HL-60/S4 treated with retinoic acid at 250 ng/mL for 4 days and 3 days (cell line): Measurements from ENCODE around the gene SMAD3.

Experiments used
- in situ Hi-C: fragments of 300-500 bp; cut with MboI; formaldehyde crosslinking; loops from 2 replicates; pipeline ENCODE4 v1.7.0; 2022; ENCODE audit warnings: low sequenced_read_pairs

Gene SMAD3

DNA sequence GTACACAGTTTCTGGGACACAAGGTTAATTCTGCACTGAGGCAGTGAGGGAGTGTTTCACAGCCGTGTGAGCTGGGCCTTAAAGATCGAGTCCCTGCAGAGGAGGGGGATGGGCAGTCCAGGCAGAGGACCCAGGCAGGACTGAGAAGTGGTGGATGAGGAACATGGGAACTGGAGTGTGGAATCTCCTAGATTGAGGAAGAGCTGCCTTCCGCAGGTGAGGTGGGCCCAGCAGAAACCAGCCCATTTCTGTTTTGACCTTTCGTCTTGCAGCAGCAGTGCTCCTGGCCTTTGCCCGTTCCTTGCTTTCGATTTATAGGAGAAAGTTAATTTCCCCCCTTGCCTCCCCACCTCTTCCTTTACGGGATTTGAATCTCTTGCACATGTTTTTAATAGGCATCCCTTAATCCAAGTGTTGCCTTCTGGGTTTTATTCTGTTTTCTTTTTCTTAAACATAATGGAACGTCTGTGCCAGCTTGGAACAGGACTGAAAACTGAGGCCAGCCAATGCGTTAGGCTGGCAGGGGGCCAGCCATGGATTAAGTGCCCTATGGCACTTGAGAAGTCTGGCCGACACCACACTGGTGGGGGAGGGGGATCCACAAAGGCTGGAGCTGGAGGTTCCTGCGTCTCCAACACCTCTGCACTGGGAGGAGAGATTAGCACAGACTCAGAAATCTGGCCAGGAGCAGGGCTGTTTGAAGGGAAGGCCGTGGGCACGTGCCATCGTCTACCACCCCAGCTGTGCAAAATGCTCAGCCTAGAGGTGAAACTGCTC lies 111.0 kb downstream of the SMAD3 start:
- in situ Hi-C loops: no loop called here

DNA sequence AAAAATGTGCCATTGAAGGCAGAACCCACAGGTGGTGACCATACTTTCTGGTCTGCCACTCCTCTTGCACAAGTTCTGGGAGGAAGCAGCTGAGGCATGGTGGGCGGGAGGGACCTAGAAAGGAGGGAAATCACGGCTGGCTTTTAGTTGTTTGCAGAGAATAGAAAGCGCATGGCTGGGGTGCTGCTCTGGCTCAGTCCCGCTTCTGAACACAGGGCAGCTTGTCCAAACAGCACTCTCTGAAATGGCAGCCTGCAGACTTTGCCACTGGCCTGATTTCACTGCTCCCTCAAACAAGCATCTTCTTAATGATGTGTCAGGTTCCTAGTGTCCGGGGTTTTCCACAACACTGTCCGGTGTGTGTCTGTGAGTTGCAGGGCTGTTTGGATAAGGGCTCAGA lies 112.3 kb downstream of the SMAD3 start:
- in situ Hi-C loops: no loop called here

DNA sequence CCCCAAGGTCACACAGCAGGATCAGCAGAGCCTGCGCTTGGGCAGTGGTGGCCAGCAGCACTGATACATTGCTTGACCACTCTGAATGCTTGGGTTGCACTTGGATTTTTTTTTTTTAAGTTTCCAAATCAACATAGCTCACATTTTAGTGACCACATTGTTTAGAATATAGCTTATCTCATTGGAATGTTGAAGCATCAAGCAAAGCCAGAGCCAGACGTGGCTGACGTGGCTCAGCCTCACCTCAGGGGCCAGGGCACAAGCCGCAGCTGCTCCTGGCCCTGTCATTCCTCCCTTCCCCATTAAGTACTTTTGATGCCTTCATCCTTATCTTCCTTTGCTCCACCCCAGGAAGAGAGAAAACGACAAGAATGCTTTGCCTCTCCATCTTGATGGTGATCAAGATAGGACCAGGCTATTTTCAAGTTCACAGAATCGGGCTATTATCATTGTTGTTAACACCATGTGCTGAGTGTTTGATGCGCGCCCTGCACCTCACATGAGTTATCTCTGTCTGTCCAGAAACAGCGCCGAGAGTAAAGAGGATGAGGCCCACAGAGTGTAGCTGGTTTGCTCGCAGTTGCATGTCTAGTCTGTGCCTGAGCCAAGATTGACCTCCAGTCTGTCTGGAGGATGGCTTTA lies 113.3 kb downstream of the SMAD3 start:
- in situ Hi-C loops: no loop called here

DNA sequence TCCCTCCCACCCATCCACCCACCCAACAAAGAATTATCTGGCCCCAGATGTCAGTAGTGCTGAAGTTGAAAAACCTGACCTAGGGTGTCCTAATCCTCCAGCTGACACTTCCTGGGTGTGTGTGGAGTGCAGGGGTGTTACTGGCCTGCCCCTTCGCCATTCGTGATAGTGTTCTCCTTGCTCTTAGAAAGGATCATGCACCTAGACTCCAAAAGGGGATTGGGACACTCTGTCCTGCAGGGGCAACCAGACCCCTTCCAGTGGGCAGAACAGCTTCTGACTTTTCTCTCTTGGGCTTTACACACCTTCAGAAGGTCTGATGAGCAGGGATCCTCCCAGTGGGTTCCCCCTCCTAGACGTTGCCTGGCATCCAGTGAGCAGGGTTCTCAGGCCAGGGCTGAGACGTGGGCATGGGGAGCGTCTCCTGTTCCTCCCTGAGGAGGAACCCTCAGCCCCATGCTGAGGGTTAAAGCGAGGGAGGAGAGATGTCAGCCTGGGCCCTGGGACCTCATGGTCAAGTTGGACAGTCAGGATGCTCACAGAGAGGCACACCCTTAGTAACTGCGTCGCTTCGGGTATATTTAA lies 114.1 kb downstream of the SMAD3 start:
- in situ Hi-C loops: no loop called here

DNA sequence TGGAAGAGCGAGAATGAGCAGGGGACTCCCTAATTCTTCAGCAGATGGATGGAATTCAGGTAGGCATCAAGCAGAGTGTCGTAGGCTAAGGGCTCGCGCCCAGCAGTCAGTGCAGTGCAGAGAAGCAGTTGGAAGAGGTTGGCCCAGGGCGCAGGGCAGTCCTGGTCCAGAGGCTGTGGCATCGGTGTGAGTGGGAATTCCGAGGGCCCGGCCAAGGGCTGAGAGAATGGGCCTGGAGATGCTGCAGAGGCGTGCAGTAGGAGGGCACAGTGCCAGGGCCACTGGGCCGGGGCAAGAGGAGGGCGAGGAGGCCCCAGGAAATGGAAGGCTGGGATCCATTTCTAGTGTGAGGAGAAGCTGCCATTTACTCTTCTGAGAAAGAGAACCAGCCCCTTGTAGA lies 114.6 kb downstream of the SMAD3 start:
- in situ Hi-C loops: no loop called here

DNA sequence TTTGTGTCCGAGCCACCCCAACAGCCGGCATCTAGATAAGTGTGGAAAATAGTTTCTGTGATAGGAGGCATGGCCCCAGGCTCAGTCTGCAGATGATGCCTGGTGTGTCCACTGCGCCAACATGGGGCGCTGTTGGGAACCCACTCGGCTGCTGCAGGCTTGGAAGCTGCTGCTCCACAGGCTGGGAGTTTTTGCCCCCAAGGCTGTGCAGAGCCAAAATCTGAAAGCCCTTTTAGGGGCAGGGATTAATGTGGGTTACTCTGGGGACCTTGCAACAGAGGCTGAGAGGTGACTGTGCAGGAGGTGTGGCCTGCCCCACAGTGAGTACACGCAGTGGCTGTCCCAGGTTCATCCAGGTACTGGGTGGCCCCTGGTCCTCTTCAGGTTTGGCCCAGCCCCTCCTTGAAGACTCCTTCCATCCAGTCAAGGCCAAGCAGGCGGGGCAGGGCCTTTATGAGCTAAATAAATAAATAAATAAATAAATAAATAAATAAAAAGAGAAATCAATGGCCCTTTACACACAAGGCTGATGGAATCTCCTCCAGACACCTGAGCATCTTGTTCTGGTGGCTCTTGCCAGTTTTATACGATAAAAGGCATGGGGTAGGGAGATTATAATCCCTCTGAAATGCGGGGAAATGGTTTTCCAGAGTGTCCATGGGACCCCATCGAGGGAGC lies 115.3 kb downstream of the SMAD3 start:
- in situ Hi-C loops: no loop called here

DNA sequence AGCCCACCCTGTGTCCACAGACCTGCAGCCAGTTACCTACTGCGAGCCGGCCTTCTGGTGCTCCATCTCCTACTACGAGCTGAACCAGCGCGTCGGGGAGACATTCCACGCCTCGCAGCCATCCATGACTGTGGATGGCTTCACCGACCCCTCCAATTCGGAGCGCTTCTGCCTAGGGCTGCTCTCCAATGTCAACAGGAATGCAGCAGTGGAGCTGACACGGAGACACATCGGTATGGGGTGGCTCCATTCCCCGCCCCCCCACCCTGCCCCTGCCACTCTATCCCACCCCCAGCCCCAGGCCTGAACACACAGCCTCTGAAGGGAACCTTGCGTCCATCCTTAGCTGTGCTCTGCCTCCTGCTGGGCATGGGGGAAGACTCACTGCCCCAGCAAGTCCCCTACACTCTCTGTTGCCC lies 115.8 kb downstream of the SMAD3 start:
- in situ Hi-C loops: no loop called here

DNA sequence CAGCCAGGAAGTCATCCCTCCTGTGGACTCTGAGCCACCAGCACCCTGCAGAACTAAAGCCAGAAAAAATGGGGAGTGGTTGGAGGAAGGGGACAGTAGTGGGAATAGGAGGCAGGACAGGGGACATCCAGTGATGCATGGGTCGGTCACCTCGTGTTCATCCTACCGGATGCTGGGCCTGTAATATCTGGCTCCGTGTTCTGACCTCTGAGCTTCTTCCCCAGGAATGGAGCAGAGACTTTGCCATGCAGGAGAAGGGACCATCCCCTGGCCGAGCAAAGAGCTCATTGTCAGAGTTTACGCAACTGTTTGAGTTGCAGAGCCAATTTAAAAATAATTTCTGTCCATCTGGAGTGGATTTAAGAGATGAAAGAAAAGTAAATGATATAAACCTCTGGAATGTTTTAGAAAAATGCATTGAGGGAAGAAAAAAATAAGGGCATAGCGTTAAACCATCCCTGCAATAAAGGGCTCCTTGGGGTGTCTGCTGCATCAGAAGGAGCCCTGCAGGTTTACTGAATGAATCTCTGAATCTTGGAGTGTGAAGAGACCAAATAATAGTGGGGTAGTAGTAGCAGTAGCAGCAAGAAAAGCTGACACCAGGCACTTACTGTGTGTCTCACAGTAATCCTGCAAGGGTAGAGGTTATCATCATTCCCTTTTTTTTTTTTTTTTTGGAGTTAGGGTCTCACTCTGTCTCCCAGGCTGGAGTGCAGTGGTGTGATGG lies 118.2 kb downstream of the SMAD3 start:
- in situ Hi-C loops: no loop called here

DNA sequence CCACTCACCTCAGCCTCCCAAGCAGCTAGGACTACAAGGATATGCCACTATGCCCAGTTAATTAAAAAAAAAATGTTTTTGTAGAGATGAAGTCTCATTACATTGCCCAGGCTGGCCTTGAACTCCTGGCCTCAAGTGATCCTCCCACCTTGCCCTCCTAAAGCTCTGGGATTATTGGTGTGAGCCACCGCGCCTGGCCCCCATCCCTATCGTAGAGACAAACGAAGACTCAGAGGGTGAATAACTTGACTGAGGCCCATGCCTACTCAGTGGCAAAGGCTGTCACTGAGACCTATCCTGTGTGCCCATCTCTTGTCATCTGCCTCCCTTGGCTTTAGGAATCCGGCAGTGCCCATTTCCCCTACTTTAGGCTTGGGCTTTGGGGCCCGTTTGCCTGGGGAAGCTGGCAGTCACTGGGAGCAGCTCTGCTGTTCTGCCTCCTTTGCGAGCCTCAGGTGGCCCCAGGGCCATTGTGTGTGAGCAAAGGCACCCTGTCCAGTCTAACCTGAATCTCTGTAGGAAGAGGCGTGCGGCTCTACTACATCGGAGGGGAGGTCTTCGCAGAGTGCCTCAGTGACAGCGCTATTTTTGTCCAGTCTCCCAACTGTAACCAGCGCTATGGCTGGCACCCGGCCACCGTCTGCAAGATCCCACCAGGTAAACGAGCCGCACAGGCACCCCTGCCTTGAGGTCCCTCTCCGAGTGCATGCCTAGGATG lies 119.0 kb downstream of the SMAD3 start:
- in situ Hi-C loops: no loop called here

DNA sequence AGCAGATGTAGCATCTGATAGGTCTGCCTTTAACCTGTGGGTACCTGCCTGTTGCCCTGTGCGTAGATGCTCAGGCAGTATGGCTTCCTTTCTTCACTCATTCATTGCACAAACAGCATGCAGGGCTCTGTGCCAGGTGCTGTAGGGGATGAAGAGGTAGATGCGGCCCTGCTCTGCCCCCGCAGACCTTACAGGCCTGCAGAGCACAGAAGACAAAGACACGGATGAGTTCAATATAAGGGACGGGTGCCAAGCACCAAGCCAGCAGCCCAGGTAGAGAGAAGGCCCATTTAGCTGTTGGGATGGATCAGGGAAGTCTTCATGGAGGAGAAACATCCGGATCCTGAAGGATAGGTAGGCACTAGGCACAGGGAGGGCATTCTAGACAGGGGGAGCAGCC lies 119.6 kb downstream of the SMAD3 start:
- in situ Hi-C loops: no loop called here

DNA sequence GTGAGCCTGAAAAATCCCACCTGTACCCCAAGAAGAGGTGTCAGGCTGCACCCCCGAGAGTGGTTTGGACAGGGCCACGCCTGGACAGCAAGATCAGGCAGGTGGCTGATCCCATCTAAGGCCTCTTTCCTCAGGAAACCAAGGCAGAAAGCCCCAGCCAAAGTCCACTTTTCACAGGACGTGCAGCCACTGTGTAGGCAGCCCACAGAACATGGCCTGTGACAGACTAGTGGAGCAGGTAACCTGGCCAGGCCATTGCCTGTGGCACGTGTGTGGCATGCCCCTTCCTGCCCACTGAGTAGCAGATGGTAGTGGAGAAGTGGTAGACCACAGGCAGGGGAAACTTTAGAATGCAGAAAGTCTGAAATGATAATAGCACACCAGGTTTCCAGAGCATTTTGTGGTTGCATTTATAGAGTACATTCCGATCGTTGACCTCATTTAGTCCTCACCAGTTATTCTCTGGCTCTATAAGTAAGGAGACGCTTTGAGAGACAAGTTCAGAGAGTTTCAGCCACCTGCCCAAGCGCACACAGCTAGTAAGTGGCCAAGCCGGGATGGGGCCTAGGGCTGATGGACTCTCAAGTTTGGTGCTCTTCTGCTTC lies 120.3 kb downstream of the SMAD3 start:
- in situ Hi-C loops: no loop called here

DNA sequence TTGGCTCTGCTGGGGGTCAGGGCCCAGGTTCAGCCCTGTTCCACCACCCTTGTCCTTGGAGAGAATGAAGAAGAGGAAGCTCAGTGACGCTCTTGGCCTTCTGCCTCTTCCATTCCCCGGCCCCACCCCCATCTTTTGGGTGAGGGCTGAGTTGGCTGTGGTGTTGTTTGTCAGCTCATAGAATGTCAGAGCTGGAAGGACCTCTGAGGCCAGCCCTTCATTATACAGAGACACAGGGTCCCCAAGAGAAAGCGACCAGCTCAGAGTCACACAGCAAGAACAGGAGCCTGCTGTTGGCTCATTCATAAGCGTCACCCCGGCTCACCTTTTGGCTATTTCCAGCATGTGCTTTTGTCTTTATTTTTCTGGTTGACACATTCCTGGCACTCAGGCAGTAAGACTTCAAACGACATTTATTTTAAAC lies 120.8 kb downstream of the SMAD3 start:
- in situ Hi-C loops: no loop called here

DNA sequence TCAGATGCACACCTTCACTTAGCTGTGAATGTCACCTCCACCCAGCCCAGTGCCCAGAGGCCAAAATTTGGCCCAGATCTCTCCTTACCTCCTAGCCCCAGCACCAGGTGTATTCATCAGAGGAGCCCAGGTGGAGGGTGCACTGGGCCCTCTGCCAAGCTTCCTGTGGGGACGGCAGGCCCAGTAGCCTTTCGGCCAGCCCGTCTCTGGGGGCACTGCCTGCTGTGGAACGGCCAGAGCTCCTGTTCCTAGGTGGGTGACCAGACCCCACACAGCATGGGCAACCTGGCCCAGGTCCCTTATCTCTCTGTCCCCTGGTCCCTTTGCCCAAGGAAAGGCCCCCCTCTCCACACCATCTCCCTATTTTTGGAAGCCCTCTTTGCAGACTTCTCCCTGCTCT lies 121.3 kb downstream of the SMAD3 start:
- in situ Hi-C loops: no loop called here

DNA sequence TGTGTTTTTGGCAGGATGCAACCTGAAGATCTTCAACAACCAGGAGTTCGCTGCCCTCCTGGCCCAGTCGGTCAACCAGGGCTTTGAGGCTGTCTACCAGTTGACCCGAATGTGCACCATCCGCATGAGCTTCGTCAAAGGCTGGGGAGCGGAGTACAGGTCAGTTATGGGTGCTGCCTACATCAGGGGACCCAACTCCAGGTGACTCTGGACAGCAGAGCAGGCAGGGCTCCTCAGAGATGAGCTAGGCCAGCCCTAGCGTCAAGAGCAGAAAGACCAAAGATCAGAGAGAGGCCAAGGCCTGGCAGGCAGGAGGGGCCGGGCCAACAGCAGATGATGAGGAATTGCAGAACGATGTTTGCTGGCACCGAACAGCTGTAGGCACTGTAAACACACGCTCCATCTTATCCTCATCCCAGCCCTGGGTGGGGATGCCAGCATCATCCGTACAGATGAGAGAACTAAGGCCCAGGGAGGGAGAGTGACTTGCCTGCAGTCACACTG lies 122.0 kb downstream of the SMAD3 start:
- in situ Hi-C loops: no loop called here

DNA sequence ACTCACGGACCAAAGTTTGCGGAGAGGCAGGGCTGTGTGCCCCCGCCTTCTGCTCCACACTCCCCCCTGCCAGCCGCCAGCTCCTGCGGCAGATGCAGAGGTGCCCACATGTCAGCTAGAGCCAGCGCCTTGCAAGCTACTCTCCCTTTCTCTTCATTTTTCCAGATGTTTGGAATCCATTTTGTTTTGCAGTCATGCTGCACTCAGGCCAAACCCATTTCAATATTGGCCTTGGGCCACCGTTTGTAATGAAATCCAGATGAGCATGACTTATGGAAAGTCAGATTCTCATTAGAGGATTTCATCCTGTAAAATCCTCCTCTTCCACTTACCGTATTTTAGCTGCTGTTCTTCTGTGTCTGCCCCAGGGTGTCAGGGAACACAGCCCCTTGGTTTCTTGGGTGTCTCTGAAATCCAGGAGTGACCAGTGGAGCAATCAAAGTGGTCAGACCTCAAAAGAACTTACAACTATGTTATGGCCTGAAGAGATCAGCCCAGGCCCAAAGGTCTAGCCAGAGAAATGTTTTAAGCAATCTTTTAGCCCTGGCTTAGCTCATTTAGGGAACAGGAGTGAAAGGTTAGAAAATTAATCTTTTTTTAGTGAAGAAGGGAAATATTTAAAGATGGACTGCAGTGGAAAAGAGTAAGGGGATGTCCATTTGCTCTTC lies 123.3 kb downstream of the SMAD3 start:
- in situ Hi-C loops: no loop called here

DNA sequence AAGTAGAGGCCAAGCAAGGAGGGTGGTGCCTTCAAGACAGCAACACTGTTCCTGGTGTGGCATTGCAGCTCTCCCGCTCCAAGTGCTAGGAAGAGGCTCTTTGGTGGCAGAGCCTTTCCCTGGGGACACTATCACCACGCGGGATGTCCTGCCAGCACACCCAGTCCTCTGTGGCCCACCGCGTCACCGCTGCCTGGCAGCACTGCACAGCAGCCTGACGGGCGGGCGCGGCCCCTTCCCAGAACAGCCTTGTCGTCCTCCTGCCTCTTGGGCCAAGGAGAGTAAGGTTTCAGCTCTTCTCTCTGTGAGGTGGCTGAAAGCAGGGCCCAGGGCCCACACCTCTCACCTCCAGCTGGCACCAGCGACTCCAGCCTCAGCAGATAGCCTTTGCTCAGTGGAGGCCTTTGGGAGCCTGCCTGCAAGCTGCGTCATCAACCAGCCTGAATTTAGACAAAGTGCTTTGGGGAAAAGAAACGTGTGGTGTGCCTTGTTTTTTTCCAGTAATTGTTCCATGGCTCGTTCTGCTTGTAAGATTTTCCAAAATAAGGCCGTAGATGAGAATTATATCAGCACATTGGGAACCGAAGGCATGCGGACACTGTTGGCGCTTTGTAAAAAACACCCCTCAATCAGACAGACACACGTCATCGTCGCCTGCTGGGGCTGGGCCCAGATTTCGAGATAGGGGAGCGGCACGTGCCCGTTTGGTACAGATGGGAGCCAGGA lies 124.1 kb downstream of the SMAD3 start:
- in situ Hi-C loops: no loop called here

DNA sequence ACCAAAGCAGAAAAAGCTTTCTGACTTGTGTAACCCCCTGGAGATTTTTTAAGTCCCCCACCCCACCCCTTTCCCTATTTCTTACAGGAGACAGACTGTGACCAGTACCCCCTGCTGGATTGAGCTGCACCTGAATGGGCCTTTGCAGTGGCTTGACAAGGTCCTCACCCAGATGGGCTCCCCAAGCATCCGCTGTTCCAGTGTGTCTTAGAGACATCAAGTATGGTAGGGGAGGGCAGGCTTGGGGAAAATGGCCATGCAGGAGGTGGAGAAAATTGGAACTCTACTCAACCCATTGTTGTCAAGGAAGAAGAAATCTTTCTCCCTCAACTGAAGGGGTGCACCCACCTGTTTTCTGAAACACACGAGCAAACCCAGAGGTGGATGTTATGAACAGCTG lies 124.9 kb downstream of the SMAD3 start:
- in situ Hi-C loops: no loop called here

DNA sequence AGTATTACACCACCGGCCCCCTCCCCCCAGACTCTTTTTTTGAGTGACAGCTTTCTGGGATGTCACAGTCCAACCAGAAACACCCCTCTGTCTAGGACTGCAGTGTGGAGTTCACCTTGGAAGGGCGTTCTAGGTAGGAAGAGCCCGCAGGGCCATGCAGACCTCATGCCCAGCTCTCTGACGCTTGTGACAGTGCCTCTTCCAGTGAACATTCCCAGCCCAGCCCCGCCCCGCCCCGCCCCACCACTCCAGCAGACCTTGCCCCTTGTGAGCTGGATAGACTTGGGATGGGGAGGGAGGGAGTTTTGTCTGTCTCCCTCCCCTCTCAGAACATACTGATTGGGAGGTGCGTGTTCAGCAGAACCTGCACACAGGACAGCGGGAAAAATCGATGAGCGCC lies 125.4 kb downstream of the SMAD3 start:
- in situ Hi-C loops: no loop called here
